Stimulated activated naive CD8-positive, alpha-beta T cell treated with anti-CD3 and anti-CD28 coated beads, Interleukin-15, Interleukin-2, amounts not matched to agents 100 U/mL and 50 U/mL, for 24 hours (primary cell): Measurements from ENCODE around the gene TP53.
A peak's percentile ranks its signal among the peaks of the same experiment; 100 is the strongest.

Experiments
- ATAC-seq: fragments of 150-1000 bp; cut with Tn5 transposase; one replicate; pipeline ENCODE4 v1.10.0; 2021
- DNase-seq: peaks from one replicate; pipeline ENCODE4 v3.0.0; 2021

Gene TP53

DNA sequence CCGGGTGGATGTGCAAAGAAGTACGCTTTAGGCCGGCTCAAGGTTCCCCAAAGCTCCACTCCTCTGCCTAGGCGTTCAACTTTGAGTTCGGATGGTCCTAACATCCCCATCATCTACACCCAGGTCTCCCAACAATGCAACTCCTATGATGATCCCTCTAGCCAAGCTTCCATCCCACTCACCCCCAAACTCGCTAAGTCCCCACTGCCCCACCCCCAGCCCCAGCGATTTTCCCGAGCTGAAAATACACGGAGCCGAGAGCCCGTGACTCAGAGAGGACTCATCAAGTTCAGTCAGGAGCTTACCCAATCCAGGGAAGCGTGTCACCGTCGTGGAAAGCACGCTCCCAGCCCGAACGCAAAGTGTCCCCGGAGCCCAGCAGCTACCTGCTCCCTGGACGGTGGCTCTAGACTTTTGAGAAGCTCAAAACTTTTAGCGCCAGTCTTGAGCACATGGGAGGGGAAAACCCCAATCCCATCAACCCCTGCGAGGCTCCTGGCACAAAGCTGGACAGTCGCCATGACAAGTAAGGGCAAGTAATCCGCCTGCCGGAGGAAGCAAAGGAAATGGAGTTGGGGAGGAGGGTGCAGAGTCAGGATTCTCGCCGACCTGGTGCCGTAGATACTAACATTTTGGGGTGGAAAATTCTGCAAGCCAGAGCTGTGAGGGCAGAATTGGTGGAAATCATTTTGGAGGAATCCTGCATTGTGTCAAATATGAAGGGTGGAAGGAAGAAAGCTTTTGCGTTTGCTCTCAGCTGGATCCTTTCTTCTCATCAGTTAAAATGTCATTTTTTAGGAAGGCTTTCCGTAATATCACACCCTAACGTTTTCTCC lies at the start of gene TP53:
Gene TP53 (minus strand): TSS at position 419 of the 836 bp plus-strand sequence. CDS start 10,896 bp downstream, outside the sequence.
- peak; percentile 87 for DNase-seq
- ATAC-seq: peak; percentile 53

DNA sequence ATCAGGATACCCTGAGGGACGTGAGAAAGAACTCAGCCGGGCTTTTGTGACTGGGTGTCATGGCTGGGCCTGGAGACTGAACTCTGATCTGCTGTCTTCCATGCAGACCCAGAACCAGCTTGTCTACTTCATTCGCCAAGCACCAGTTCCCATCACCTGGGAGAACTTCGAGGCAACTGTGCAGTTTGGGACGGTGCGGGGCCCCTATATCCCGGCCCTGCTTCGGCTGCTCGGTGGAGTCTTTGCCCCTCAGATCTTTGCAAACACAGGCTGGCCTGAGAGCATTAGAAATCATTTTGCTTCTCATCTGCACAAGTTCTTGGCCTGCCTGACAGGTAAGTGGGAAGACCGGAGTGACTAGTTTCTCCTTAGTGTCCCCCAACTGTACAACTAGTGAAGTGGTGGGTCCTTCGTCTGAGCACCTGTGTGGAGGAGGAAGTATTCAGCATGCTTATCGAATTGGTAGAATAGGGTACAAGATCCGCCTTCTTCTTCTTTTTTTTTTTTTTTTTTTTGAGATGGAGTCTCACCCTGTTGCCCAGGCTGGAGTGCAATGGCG lies 45.8 kb upstream of the TP53 start:
- no peak for ATAC-seq
- DNase-seq: no peak

DNA sequence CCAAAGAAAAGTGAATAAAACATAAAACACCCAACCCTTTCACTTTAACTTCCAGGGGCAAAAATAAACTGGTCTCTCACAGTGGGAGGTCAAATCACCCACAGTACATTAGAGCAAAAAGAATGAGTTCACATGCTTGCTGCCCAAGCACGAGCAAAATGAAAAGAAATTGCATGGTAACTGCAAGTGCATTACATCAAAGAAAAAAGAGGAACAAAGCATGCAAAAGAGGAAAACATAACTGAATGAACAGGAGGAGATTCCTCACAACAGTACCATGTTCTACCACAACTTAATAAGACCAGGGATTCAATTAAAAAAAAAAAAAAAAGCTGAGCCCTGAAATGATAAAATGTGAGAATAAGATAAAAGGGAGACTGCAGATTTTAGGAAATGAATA lies 42.5 kb upstream of the TP53 start:
- ATAC-seq (no peak), DNase-seq (no peak)

DNA sequence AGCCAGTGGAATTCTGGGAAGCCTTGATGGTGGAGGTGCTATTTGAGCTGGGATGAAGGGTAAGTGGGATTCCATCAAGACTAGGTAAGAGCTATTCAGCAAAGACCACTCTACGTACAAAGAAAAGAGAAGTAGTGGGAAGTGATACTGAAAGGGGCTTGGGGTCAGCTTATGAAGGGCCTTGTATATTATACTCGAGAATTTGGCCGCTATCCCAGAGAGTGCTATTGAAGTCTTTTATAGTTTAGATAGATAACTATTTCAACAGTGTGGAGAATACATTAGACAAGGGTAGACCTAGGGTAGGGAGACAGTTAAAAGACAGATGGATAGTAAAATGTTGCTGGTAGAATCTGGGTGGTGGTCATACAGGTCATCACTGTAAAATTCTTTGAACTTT lies 40.6 kb upstream of the TP53 start:
- DNase-seq (no peak), ATAC-seq (no peak)

DNA sequence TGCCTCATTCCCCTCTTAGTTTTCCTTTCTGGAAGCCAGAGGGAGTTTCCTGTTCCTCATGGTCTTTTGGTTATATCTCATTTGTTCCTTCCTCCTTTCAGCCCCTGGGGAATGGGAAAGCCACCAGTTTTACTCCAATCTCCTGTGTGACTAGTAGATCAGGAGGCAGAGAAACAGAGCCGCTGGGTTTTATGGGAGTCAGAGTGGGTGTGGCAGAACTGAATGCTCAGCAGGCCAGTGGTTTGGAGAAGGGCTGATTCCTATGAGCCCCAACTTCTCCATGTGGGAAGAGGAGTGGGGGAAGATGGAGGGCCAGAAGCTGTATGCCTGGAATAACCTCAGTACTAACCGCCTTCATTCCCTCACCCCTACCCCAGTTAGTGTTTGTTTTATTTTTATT lies 34.3 kb upstream of the TP53 start:
- no peak for ATAC-seq
- DNase-seq: no peak

DNA sequence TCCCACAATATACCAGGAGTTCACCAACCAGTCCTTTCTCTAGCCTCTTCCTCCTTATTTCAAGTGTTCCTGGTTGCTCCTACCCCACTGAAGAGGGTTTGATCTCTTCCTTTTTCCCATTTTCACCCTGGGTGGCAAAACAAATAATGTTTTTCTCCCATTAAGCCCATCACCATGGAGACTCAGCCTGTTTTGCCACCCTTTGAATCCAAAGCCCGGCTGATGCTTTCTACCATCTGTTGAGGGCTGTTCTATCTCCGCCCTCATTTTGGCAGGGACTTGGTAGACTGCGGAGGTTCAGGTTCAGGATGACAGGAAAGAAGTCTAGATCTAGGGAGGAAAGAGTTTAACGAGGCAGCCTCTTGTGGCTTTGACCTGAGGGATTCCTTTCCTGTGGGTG lies 32.8 kb upstream of the TP53 start:
- DNase-seq: no peak
- no peak for ATAC-seq

DNA sequence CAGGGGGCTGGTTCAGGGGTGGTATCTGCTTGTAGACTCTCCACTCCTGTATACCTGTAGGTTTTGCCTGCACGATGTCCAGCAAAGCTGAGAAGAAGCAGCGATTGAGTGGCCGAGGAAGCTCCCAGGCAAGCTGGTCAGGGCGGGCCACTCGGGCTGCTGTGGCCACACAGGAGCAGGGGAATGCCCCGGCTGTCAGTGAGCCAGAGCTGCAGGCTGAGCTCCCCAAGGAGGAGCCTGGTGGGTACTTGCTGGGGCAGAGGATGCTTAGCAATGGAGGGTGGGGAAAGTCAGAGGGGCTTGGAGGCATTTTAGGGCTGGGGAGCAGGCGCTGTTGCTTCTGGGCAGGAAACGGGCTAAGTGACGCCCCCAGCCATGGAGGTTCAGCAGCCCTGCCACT lies 32.4 kb upstream of the TP53 start:
- DNase-seq: no peak
- no peak for ATAC-seq

DNA sequence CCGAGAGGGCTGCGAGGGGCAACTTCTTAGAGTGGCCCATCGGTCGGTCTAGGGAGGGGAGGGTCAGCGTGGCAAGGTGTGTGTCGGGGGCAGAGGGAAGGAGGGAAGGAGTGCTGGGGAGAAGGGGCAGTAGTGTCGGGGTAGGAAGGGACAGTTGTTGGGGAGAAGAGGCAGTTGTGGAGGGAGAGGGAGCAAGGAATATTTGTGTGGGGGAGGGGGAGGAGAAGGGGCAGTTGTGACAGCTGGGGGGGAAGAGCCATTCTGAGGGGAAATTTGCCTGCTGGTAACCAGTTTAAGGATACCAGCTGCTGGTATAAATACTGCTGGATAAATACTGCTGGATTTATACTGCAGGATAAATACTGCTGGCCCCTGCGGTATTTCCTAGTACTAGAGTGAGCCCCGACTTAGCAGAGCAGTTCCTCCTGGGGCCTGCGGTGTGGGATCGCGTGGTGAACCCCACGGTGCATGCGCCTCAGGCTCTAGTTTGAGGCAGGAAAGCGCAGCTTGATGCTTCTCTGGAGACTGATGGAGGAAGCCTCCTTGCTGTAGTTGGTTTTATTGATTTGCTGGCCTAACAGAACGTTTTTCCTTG lies 30.6 kb upstream of the TP53 start:
- peak; percentile 22 for DNase-seq

DNA sequence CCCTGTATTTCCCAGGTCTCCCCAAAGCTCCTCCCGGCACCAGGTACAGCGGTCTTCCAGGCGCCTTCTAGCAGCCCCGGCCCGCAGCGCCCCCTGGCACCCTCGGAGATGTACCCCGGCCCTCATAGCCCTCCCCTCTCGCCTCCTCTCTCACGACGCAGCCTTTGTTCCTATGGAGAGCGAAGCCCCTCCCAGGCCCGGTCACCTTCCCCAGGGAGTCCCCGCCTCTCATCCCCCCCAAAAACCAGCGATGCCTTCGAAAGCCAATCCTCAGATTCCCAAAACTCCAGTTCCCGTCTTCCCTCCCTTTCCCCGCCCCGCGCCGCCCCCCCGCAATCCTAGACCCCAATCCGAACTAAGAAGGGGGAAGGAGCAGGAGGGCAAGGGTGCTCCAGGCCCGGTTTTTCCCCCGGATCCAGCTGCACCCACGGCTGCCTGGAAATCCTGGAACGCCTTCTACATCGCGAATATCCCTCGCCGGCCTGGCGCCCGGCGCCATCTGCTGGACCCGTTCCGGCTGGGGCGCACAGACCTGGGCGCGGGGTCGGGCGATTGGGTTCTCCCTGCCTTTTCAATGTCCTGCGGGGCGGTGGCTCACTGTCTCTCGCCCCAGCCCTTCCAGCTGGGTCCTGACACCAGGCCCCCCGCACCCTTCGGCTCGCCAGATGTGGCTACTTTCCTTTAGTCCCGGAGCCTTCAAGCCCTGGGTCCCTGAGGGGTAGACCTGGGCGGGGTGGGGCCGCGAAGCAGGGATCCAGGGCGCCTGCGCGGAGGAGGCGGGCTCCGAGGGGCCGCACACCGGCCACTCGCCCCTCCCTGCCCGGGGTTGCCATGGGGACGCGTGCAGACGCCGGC lies 29.8 kb upstream of the TP53 start, which contains the start of gene DNAH2:
Gene DNAH2 (plus strand): TSS at position 844 of the 855 bp plus-strand sequence. CDS start 1,991 bp downstream, outside the sequence.
- DNase-seq (peak; percentile 77), ATAC-seq (peak; percentile 81)

More for the DNA sequence above, 30.6 kb upstream of the TP53 start:
- no peak for ATAC-seq

DNA sequence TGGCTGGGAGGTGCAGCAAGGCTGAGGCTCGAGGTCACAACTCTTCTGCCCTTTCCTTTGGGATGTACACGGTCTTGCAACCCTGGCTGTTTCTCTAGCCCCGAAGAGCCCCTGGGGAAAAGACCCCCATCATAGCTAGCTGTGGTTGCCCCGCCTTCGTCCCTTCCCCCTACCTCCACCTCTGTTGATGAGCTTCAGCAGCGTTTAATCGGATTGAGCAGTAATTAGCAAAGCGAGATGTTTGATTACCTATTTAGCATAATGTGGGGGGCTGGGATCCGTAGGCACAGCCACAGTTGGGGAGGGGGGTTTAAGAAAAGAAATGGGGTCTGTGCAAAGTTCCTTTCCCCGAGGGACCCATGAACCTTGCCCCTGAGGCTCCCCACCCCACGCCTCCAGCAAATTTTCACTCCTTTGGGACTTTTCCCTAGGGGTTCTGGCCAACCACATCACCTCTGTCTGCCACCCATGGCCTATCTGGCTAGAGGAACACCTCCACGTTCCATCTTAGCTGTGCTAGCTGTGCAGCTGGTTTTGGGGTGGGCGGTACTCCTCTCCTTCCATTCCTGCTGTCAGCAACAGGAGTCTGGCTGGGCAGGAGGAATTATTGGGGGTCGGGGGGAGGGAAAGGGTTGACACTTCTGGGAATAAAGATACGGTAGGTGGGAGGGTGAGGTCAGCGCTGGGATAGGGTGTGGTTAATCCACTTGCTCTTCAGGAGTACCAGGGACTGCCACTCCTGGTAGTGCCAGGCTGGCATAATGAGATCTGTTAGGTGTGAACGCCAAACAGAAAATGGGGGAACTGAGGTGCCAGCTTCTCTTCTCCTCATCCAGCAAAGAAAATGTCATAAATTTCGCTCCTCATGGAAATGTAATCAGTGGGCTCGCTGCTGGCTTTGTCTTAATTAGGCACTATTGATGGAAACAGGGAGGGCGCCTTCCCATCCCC lies 28.9 kb upstream of the TP53 start:
- DNase-seq: no peak
- ATAC-seq: no peak

DNA sequence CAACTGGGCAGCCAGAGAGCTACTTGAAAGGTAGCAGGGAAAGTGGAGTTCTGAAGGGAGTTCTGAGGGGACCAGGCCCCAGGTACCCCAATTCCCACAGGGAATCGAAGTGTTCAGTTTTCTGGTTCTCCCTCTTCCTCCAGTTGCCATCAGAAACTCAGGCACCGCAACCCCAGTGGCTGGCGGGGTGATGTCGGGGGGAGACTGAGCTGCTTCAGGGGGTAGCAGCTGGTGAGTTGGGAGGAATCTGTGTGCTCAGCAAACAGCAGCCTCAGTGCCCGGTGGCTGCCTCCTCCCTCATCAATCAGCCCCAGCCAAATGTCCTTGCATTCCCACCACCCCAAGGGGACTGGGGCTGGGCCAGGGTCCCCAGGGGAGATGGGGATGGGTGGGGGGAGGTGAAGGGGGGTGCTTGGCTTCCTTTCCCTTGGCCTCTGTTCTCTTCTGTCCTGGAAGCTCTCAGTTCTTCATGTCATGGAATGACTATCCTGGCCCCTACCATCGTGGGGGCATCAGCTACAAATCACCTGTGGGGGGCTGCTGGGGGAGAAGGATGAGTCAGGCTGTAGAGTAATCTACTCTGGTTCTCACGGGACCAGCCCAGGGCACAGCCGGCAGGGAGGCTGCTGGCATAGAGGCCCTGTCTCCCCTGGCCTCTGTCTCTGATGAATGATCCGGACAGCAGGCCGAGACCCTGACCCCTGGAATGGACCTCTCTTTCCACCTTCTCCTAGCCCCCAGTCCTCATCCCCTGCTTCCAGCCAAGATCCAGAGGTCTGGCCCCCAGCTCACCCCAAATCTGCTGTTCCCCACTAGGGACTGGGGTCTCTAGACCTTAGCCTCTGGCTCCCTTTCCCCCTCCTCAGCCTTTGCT lies 27.7 kb upstream of the TP53 start:
- DNase-seq (no peak), ATAC-seq (no peak)

DNA sequence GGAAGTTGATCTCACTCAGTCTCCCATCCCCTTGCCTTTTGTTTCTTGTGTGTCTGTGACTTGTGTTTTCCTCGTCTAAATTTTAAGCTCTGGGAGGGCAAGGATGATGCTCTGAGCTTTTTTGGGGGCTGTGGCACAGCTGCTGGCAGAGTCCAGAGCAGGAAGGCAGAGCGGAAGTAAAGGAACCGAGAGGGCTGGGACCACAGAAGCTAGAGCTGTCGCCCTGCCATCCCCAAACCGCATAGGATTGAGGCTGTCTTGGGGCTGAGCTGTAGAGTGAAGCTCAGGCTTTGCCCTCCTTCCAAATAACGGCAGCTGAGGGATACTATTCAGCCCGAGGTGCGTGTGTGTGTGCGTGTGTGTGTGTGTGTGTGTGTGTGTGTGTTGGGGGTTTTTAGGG lies 26.5 kb upstream of the TP53 start:
- ATAC-seq: no peak
- no peak for DNase-seq

DNA sequence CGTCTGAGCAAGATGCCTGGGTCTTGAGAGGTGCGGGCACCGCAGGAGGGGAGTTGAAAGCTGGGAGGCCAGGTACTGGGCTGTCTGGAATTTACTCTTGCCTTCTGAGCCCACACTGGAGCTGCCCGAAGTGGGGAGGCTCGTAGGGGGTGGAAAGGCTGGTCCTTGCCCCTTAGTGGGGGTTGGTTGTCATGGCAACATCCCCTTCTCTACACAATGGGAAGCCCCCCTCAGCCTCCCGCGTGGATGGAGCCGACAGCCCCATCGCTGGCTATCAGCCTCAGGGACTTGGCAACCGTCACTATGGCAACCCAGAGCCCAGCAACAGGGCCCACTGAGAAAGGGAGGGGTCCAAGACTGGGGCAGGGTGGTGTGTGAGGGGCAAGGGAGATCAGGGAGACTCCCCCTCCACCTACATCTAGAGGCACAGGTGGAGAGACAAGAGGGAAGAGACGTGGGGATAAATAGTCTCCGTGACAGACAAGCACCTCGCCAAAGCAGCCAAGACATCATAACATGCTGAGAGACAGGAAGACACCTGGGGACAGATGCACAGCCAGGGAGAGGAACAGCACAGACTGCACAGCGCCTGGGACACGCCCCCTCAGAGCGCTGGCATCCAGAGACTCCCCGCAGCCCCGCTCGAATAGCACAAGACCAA lies 25.0 kb upstream of the TP53 start:
- DNase-seq: no peak

DNA sequence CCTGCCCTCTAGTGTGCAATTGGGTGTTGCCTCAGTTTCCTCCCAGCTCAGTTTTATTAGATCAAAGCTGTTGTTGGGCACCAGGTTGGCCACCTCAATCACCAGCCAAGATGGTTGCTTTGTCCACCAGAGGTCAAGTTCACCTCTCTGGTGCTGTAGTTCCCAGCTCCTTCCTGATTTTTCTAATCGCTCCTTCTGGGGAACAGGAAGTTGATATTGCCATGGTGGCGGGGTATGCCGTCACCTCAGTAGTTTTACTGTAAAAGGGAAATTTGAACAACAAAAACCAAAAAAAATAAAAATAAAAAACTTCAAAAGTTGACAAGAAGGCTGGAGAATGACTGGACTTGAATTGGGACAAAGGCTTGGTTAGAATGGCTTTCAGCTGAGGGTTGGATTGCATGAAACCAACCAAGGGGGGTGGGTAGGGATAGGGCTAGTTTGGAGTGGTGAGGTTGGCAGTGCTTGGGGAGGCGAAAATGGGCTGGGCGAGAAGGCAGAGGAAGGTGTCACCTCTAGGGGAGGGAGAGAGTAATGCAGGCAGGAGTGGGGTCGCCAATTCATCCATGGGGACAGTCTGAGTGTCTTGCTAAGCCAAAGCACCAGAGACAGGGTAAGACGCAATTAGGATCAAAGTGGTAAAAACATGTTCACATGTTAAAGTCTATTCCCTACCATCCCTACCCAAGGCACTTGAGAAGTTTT lies 23.9 kb upstream of the TP53 start:
- no peak for DNase-seq
- no peak for ATAC-seq

More for the DNA sequence above, 25.0 kb upstream of the TP53 start:
- ATAC-seq: no peak

DNA sequence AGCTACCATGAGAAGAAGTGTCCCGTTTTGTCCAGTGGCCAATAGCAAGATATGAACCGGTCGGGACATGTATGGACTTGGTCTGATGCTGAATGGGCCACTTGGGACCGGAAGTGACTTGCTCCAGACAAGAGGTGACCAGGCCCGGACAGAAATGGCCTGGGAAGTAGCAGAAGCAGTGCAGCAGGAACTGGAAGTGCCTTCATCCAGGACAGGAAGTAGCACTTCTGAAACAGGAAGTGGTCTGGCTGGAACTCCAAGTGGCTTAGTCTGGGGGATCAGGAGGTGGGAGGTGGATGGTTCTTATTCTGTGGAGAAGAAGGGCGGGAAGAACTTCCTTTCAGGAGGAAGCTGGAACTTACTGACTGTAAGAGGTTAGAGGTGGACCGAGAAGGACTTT lies 23.0 kb upstream of the TP53 start:
- ATAC-seq: no peak
- DNase-seq: no peak

DNA sequence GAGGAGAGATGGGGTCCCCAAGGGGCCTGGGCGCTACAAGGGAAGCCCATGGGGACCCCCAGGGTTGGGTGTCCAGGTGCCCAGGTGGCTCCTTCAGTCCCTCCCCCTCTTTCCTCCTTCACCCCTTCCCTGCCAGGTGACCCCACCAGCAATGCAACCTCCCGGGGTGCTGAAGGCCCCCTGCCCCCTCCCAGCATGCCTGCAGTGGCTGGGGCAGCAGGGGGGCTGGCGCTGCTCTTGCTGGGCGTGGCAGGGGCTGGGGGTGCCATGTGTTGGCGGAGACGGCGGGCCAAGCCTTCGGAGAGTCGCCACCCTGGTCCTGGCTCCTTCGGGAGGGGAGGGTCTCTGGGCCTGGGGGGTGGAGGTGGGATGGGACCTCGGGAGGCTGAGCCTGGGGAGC lies 21.7 kb upstream of the TP53 start:
- no peak for DNase-seq
- no peak for ATAC-seq

DNA sequence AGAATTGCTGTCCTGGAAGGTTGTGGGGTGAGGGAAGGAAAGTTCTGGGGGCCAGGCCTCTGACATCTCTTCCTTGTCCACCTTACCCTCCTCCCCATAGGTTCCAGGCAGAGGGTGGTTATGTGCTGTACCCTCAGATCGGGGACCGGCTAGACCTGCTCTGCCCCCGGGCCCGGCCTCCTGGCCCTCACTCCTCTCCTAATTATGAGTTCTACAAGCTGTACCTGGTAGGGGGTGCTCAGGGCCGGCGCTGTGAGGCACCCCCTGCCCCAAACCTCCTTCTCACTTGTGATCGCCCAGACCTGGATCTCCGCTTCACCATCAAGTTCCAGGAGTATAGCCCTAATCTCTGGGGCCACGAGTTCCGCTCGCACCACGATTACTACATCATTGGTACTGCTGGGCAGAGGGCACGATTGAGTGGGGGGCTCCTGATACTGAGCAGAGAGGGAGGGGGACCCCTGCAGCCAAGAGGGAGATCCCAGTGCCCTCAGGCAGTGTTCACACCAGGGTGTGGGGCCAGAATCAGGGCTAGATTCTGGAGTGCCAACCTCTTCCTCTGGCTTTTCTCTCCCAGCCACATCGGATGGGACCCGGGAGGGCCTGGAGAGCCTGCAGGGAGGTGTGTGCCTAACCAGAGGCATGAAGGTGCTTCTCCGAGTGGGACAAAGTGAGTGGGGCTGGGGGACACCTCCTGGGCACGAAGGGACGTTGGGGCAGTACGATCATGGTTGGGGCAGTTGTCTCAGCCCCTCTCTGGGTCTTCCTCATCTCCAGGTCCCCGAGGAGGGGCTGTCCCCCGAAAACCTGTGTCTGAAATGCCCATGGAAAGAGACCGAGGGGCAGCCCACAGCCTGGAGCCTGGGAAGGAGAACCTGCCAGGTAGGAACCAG lies 20.8 kb upstream of the TP53 start:
- no peak for ATAC-seq
- DNase-seq: no peak

DNA sequence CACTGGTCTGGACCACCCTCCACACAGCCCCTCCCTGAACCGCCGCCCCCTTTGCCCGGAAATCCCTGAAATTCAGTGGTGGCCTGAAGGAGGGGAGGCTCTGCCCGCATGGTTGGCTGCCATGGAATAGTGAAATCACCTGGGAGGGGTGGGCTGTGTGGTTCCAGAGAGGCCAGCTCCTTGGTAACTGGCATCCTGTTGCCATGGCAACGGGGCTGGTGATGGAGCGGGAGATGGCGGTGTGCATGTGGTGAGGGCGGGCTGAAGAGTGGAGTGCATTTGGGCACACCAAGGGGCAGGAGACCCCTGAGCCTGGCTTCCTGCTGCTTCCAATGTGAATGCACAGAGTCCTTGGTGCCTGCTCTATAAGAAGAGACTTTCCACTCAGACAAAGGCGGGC lies 20.2 kb upstream of the TP53 start:
- peak; percentile 21 for DNase-seq
- no peak for ATAC-seq
